A549 (cell line): ENCODE data around the gene MAD1L1. TPM values are rescaled to one million over a fixed set of nuclear protein-coding genes. Genes with fewer than 3 reads are reported as not detected.

Source experiments
- ATAC-seq, 2 experiments: fragments of 200-7000 bp in 1 of 2; fragments of >200 bp in 1 of 2; cut with Nextera tagmentation in 1 of 2; cut with Tn5 transposase in 1 of 2; 3 replicates each; pipeline versions ENCODE4 v1.8.0 to v1.9.1; 2018 to 2020; ENCODE audit warnings: mild to moderate bottlenecking in 1 of 2, moderate library complexity in 1 of 2
- CTCF ChIA-PET: fragments of 300-600 bp; sonication (Branson Sonifier 250); formaldehyde crosslinking; extraction: SDS; loops from one replicate; lab custom pipeline; 2021; ENCODE audit warnings: antibody characterized with exemption, inconsistent platforms; lab: Yijun Ruan, JAX
- POLR2A ChIA-PET: fragments of 350-600 bp; formaldehyde crosslinking; extraction: SDS; loops from one replicate; lab custom pipeline; 2021; ENCODE audit warnings: antibody characterized with exemption, inconsistent platforms; lab: Yijun Ruan, JAX
- DNase-seq, 2 experiments: peaks; one replicate each; pipeline versions ENCODE4 v3.0.0 to v3.0.0-alpha.2; 2011 to 2016; ENCODE audit warnings: low read depth in 1 of 2, low spot score in 1 of 2
- FAIRE-seq: peaks from 2 replicates; lab custom pipeline; 2011; peaks lifted over from hg19 to GRCh38; lab: Jason Lieb, UNC
- H3K27ac ChIP-seq, 2 experiments: fragments of >200 bp; sonication (Bioruptor Twin); formaldehyde crosslinking; 3 replicates each; pipeline ENCODE4 v1.5.1; 2016 to 2017
- H3K4me1 ChIP-seq: fragments of >200 bp; sonication (Bioruptor Twin); formaldehyde crosslinking; 3 replicates; pipeline ENCODE4 v1.6.1; 2016
- H3K4me2 ChIP-seq: fragments of >200 bp; sonication (Bioruptor Twin); formaldehyde crosslinking; 3 replicates; pipeline ENCODE4 v1.6.1; 2016
- H3K4me3 ChIP-seq: fragments of >200 bp; sonication (Bioruptor Twin); formaldehyde crosslinking; 3 replicates; pipeline ENCODE4 v1.5.1; 2016
- H3K9me3 ChIP-seq: fragments of >200 bp; sonication (Bioruptor Twin); formaldehyde crosslinking; 3 replicates; pipeline ENCODE4 v1.6.1; 2016
- ATOH8 ChIP-seq: fragments of 250-450 bp; sonication (Bioruptor Pico); IDR thresholded peaks from 2 replicates; pipeline ENCODE4 v1.5.0; 2020; ENCODE audit warnings: low read depth, mild to moderate bottlenecking, moderate library complexity
- CEBPB ChIP-seq, 2 experiments: fragments of >200 bp in 1 of 2; sonication (Bioruptor Twin) in 1 of 2; formaldehyde crosslinking in 1 of 2; IDR thresholded peaks; 2 replicates each; pipeline ENCODE4 v1.6.1; 2012 to 2016
- EP300 ChIP-seq, 2 experiments: fragments of >200 bp; sonication (Bioruptor Twin); formaldehyde crosslinking; IDR thresholded peaks; 2 replicates in 1 of 2; 3 replicates in 1 of 2; pipeline ENCODE4 v1.6.1; 2016 to 2017
- HOXA7 ChIP-seq: fragments of 250-450 bp; sonication (Bioruptor Pico); IDR thresholded peaks from 2 replicates; pipeline ENCODE4 v1.5.0; 2020; ENCODE audit warnings: mild to moderate bottlenecking, moderate library complexity
- KDM1A ChIP-seq: fragments of 200-600 bp; sonication (generic); IDR thresholded peaks from 2 replicates; pipeline ENCODE4 v1.6.1; 2016; ENCODE audit warnings: low read depth, mild to moderate bottlenecking
- MYC ChIP-seq: IDR thresholded peaks from 2 replicates; pipeline ENCODE4 v1.6.1; 2012; ENCODE audit warnings: mild to moderate bottlenecking, inconsistent platforms, low read length, improper control_type of control experiment, borderline replicate concordance
- NFE2L2 ChIP-seq: fragments of 150-350 bp; conservative IDR thresholded peaks from 2 replicates; pipeline ENCODE4 v1.6.1; 2014; ENCODE audit warnings: low read length
- PBX3 ChIP-seq: IDR thresholded peaks from 2 replicates; pipeline ENCODE4 v1.6.1; 2012
- PHF8 ChIP-seq: fragments of 200-600 bp; sonication (generic); IDR thresholded peaks from 2 replicates; pipeline ENCODE4 v1.6.1; 2016; ENCODE audit warnings: low read depth, mild to moderate bottlenecking, antibody characterized with exemption, moderate library complexity, borderline replicate concordance
- POLR2A ChIP-seq: IDR thresholded peaks from 2 replicates; pipeline ENCODE4 v1.6.1; 2012; ENCODE audit warnings: mild to moderate bottlenecking, low read length
- RAD21 ChIP-seq, 2 experiments: fragments of >200 bp in 1 of 2; sonication (Bioruptor Twin) in 1 of 2; formaldehyde crosslinking in 1 of 2; IDR thresholded peaks in 1 of 2; conservative IDR thresholded peaks in 1 of 2; 2 replicates in 1 of 2; 3 replicates in 1 of 2; pipeline ENCODE4 v1.6.1; 2012 to 2018; ENCODE audit warnings: inconsistent platforms in 1 of 2
- RCOR1 ChIP-seq: fragments of 150-350 bp; IDR thresholded peaks from 2 replicates; pipeline ENCODE4 v1.6.1; 2014; ENCODE audit warnings: antibody characterized with exemption, low read length, low read depth
- RNF2 ChIP-seq: fragments of 200-600 bp; sonication (generic); IDR thresholded peaks from 2 replicates; pipeline ENCODE4 v1.6.1; 2016; ENCODE audit warnings: low read depth, mild to moderate bottlenecking, antibody characterized with exemption, moderate library complexity, borderline replicate concordance
- SMC3 ChIP-seq: fragments of >200 bp; sonication (Bioruptor Twin); formaldehyde crosslinking; IDR thresholded peaks from 3 replicates; pipeline ENCODE4 v1.6.1; 2018; ENCODE audit warnings: inconsistent platforms
- TFCP2L1 ChIP-seq: fragments of 250-450 bp; sonication (Bioruptor Pico); IDR thresholded peaks from 2 replicates; pipeline ENCODE4 v1.5.0; 2021; ENCODE audit warnings: mild to moderate bottlenecking
- TP53 ChIP-seq: fragments of 250-450 bp; sonication (Bioruptor Pico); IDR thresholded peaks from 2 replicates; pipeline ENCODE4 v1.5.0; 2021; ENCODE audit warnings: mild to moderate bottlenecking, moderate library complexity
- ZC3H11A ChIP-seq: fragments of 450-650 bp; IDR thresholded peaks from 2 replicates; pipeline ENCODE4 v1.6.1; 2014; ENCODE audit warnings: antibody characterized with exemption, mild to moderate bottlenecking
- ZNF302 ChIP-seq: fragments of 250-450 bp; sonication (Bioruptor Pico); IDR thresholded peaks from 2 replicates; pipeline ENCODE4 v1.9.0; 2021; ENCODE audit warnings: inconsistent platforms, mild to moderate bottlenecking, moderate library complexity
- ZSCAN20 ChIP-seq: fragments of 250-450 bp; sonication (Bioruptor Pico); IDR thresholded peaks from 2 replicates; pipeline ENCODE4 v1.8.0; 2022; ENCODE audit warnings: mild to moderate bottlenecking, moderate library complexity
- WGBS: methylation state at CpG from one replicate; pipeline ENCODE4 v1.1.6; 2017; ENCODE audit errors: missing lambda C conversion rate; 5-methylcytosine and 5-hydroxymethylcytosine counted together
- polyA plus RNA-seq, 4 experiments: library from polyadenylated mRNA; depleted of rRNA in 3 of 4; stranded (reverse); fragments of >200 nt; fragmentation: RNase III in 1 of 4; extraction: RNeasy Plus Mini Kit Qiagen cat#74134 plus additional on column Dnase treatment in 1 of 4; gene quantifications; 2 replicates in 3 of 4; 3 replicates in 1 of 4; pipeline ENCODE4 v1.2.3, GENCODE V29; 2011 to 2017
- TF ChIP-seq, protein P1 (sequence below): fragments of >200 bp; sonication (Bioruptor Twin); formaldehyde crosslinking; IDR thresholded peaks from 3 replicates; pipeline ENCODE4 v1.6.1; 2016
- TF ChIP-seq, protein P2 (sequence below): fragments of >200 bp; sonication (Bioruptor Twin); formaldehyde crosslinking; IDR thresholded peaks from 2 replicates; pipeline ENCODE4 v1.6.1; 2016
- TF ChIP-seq, protein P3 (sequence below): IDR thresholded peaks from 2 replicates; pipeline ENCODE4 v1.6.1; 2012

Gene MAD1L1
- polyA plus RNA-seq, 2 of the 4 experiments (the other 2 are of a cell fraction), result 13.6 to 16.6 TPM

GRCh38 chr7:2145835-2146580, 86.7 kb downstream of the MAD1L1 start (continued):
- TF ChIP-seq, protein P1, sequence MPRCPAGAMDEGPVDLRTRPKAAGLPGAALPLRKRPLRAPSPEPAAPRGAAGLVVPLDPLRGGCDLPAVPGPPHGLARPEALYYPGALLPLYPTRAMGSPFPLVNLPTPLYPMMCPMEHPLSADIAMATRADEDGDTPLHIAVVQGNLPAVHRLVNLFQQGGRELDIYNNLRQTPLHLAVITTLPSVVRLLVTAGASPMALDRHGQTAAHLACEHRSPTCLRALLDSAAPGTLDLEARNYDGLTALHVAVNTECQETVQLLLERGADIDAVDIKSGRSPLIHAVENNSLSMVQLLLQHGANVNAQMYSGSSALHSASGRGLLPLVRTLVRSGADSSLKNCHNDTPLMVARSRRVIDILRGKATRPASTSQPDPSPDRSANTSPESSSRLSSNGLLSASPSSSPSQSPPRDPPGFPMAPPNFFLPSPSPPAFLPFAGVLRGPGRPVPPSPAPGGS, result no peak
- TF ChIP-seq TP53 (CRISPR knock-in tag), result no peak
- TF ChIP-seq POLR2A, result no peak
- TF ChIP-seq TFCP2L1 (CRISPR knock-in tag), result no peak
- TF ChIP-seq RAD21 (conservative IDR thresholded peaks at IDR 0.05 in 1 of 2, IDR thresholded peaks at IDR 0.05 in 1 of 2), result no peak

DNA sequence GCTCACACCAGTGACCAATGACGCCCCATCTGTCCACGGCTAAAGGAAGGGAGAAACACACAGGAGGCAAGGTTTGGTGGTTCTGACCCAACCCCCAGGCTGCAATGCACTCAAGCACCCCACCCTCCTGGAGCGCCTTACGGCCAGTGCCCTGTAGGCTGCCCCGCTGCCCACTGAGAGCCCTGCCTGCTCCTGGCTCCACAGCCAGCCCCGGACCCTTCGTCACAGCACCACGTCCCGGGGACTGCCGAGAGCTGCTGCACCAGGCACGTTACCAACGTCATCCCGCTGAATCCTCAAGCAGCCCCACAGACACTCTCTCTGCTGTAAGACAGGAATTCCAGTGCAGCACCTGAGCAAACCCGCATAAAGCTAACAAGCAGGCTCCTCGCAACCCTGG, 87.8 kb downstream of the MAD1L1 start:
- no peak for ATAC-seq
- no peak for FAIRE-seq
- H3K4me1 ChIP-seq, result no peaks in the 10 kb centered on the region
- H3K4me3 ChIP-seq, result no peak overlapping the region
- DNase-seq, result no peak
- no peak overlapping the region for H3K4me2 ChIP-seq
- no peaks in the 10 kb centered on the region for H3K9me3 ChIP-seq
- TF ChIP-seq ATOH8 (CRISPR knock-in tag), result no peak
- 96% methylated on average over 8 of the region's 15 CpGs for WGBS
- ChIA-PET POLR2A (no interaction called here), CTCF (interaction anchor here (0.8 to 1.4 kb wide), 3 partner anchors 9 to 223 kb away, joined by 3 read pairs; no protein-coding TSS in a partner anchor)
- H3K27ac ChIP-seq, result no peak overlapping the region

DNA sequence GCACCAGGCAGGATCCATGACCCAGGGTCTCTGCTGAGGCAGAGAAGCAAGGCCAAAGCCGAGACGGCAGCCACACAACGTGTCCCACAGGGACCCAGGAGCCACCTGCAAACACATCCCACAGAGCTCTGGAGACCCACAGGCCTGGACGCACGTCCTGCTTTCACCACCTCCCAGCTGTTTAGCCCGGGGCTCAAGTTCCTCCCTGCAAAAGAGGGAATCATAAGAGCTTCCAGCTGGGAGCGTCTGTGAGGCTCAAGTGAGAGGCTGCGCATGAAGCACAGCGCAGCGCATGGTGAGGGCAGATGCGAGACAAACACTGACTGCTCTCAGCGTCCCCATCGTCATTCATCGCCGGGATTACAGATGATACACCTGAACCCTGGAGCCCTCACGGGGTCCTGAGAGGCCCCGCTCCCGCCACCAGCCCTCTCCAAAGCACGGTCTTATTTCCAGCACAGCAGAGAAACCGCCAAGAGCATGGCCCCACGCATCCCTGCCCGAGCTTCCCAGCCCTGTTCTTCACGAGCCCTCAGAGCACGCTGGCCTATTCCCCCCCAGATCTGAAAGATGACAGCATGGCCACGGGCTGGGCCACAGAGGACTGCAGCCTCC, 88.7 kb downstream of the MAD1L1 start:
- no peaks in the 10 kb centered on the region for H3K4me1 ChIP-seq
- TF ChIP-seq PHF8, result no peak
- TF ChIP-seq, protein P2, sequence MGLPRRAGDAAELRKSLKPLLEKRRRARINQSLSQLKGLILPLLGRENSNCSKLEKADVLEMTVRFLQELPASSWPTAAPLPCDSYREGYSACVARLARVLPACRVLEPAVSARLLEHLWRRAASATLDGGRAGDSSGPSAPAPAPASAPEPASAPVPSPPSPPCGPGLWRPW, result no peak
- no peak for TF ChIP-seq CEBPB (IDR thresholded peaks at IDR 0.05)
- TF ChIP-seq, protein P3, sequence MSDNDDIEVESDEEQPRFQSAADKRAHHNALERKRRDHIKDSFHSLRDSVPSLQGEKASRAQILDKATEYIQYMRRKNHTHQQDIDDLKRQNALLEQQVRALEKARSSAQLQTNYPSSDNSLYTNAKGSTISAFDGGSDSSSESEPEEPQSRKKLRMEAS, result no peak
- TF ChIP-seq RCOR1, result no peak
- TF ChIP-seq ZC3H11A, result no peak
- no peak for TF ChIP-seq ZSCAN20 (CRISPR knock-in tag)
- TF ChIP-seq RNF2, result no peak
- no peak for TF ChIP-seq EP300 (IDR thresholded peaks at IDR 0.05)
- TF ChIP-seq MYC, result no peak
- TF ChIP-seq SMC3, result no peak
- no peak for TF ChIP-seq KDM1A
- TF ChIP-seq ZNF302 (CRISPR knock-in tag), result no peak
- no peak for TF ChIP-seq PBX3
- no peak for TF ChIP-seq NFE2L2
- TF ChIP-seq HOXA7 (CRISPR knock-in tag), result no peak
- DNase-seq (no peak), ATAC-seq (no peak), FAIRE-seq (no peak)
- 94% methylated on average over 22 of the region's 25 CpGs for WGBS
- CTCF ChIA-PET, result no interaction called here
- POLR2A ChIA-PET, result no interaction called here
- no peak overlapping the region for H3K4me2 ChIP-seq
- no peak overlapping the region for H3K4me3 ChIP-seq
- no peaks in the 10 kb centered on the region for H3K9me3 ChIP-seq
- no peak overlapping the region for H3K27ac ChIP-seq
